Measurements from ENCODE around the gene BMPER. TPM values are rescaled to one million over a fixed set of nuclear protein-coding genes. Genes with fewer than 3 reads are reported as not detected.

BMPER gene
- total RNA-seq, 6 experiments from 2014 or later, result 9.4 to 13.5 (median 11.1) TPM

DNA sequence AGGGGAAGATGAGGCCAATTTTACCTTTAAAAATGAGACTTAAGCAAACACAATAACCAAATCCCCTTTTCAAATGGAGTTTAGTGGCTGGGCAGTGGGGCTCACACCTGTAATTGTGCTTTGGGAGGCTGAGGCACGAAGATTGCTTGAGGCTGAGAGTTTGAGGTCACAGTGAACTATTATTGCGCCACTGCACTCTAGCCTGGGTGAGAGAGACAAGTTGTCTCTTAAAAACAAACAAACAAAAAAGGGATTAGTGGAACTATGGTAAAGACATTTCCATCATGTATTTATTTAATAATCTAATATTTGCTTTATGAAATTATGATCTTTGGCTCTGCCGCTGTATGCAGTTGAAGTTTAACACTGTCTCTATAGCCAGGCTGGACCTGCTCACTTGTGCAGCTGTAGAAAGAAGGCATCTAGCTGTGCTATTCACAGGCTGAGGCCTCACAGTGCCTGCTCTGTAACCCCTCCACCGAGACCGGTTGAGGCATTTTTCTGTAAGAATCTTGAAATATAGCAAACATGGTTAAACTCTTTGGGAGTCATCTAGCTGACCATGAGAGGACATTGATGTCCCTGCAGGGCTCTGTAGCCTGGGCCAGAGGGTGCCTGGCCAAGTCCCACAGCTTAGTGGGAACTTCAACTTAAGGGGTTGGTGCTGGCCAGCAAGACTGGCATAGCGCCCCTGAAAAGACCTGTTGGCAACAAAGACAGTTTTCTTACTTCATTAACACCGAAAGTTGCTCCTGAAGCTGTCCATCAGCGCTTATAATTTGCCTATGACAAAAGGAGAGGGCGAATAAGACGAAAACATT, 131.8 kb downstream of the BMPER start:
- no peak overlapping the region for H3K4me3 Mint-ChIP-seq
- TF ChIP-seq, protein P1, sequence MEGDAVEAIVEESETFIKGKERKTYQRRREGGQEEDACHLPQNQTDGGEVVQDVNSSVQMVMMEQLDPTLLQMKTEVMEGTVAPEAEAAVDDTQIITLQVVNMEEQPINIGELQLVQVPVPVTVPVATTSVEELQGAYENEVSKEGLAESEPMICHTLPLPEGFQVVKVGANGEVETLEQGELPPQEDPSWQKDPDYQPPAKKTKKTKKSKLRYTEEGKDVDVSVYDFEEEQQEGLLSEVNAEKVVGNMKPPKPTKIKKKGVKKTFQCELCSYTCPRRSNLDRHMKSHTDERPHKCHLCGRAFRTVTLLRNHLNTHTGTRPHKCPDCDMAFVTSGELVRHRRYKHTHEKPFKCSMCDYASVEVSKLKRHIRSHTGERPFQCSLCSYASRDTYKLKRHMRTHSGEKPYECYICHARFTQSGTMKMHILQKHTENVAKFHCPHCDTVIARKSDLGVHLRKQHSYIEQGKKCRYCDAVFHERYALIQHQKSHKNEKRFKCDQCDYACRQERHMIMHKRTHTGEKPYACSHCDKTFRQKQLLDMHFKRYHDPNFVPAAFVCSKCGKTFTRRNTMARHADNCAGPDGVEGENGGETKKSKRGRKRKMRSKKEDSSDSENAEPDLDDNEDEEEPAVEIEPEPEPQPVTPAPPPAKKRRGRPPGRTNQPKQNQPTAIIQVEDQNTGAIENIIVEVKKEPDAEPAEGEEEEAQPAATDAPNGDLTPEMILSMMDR (IDR thresholded peaks at IDR 0.05), result no peak
- H3K4me1 Mint-ChIP-seq (ENCODE audit: low read depth), result peaks cover 57% of the 10 kb centered on the region
- peaks cover 23% of the 10 kb centered on the region for H3K36me3 Mint-ChIP-seq (ENCODE audit: low read depth)
- DNase-seq, result no peak
- H3K27ac Mint-ChIP-seq, result no peak overlapping the region
- no peaks in the 10 kb centered on the region for H3K9me3 Mint-ChIP-seq
- H3K27me3 Mint-ChIP-seq (ENCODE audit: insufficient read depth), result no peaks in the 10 kb centered on the region

DNA sequence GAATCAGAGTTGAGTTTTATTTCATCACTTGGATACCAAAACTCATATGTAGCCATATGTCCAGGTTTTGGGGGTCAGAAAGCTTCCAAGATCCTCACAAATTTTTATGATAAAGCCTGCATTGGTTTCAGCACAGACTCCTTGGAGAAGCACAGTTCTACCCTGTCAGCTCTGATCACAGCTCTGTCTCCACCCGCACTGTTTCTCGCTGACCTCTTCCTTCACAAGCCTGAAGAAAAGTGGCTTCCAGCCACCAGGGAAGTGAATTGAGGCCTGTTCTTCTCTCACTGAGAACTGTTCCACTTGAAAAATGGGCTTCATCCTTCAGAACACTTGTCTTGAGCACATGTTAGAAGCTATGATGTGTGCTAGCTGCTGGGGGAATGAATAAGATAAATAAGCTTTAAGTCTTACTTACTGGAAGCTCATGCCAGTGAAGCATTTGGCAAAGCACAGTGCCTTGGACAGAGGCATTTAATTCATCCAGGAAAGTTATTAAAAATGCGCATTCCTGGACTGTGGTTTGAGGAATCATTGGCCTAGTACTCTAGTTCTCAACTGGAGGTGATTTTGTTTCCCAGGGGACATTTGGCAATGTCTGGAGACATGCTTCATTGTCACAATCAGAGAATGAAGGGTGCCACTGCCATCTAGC, 133.6 kb downstream of the BMPER start:
- Mint-ChIP-seq H3K4me3 (no peak overlapping the region), H3K27me3 (ENCODE audit: insufficient read depth) (no peaks in the 10 kb centered on the region), H3K27ac (peak overlapping the region; percentile 32; the same call in 1 of the 2 replicates), H3K9me3 (no peaks in the 10 kb centered on the region), H3K4me1 (ENCODE audit: low read depth) (peaks cover 74% of the 10 kb centered on the region), H3K36me3 (ENCODE audit: low read depth) (peaks cover 9% of the 10 kb centered on the region)
- DNase-seq, result no peak
- TF ChIP-seq, protein P1 (IDR thresholded peaks at IDR 0.05), result no peak

DNA sequence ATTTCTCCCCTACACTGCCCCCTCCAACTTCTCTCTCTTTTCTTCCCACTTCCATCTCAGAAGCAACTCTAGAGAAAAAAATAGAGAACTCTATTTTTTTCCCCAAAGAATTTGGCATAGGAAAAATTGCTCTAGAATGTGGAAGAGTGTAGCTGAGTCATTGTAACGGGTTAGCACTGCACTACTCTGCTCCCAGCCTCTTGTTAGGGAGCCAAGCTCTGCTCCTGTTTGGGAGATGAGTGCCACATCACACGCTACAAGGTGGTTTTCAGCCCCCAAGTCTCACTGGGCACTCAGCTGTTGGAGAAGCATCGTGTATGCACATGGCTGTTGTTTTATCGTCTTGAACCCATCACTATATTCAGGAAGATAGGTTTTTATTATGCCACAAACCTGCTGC, 136.4 kb downstream of the BMPER start:
- H3K27ac Mint-ChIP-seq, result peak overlapping the region; percentile 94
- DNase-seq, result peak; percentile 35
- peaks cover 69% of the 10 kb centered on the region for H3K4me1 Mint-ChIP-seq (ENCODE audit: low read depth)
- H3K36me3 Mint-ChIP-seq (ENCODE audit: low read depth), result peaks cover 11% of the 10 kb centered on the region
- TF ChIP-seq, protein P1 (IDR thresholded peaks at IDR 0.05), result no peak
- H3K4me3 Mint-ChIP-seq, result 0 out of 2 replicates have a peak overlapping the region, but pooled peaks have one; percentile 16
- no peaks in the 10 kb centered on the region for H3K27me3 Mint-ChIP-seq (ENCODE audit: insufficient read depth)
- H3K9me3 Mint-ChIP-seq, result no peaks in the 10 kb centered on the region

DNA sequence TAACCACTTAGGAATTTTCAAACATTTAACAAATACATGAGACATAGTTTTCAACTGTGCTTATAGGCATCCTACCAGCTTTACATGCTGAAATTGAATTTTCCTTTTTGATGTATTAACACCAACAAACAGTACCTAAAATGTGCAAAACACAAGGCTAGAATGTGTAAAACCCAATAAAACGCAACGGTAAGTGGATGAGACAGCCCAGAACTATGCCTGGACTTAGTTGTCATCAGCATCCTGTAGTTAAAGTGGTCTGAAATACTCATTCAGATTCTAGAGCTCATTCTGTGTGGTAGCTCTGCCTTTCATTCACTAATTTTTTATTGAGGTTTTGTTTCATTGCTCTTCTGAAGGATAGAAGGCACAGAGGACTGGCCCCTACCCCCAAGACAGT, 137.1 kb downstream of the BMPER start:
- H3K4me1 Mint-ChIP-seq (ENCODE audit: low read depth), result peaks cover 68% of the 10 kb centered on the region
- no peaks in the 10 kb centered on the region for H3K9me3 Mint-ChIP-seq
- H3K4me3 Mint-ChIP-seq, result peak overlapping the region; percentile 72
- DNase-seq, result peak; percentile 65
- no peaks in the 10 kb centered on the region for H3K27me3 Mint-ChIP-seq (ENCODE audit: insufficient read depth)
- TF ChIP-seq, protein P1 (IDR thresholded peaks at IDR 0.05), result no peak
- peak overlapping the region; percentile 94 for H3K27ac Mint-ChIP-seq
- H3K36me3 Mint-ChIP-seq (ENCODE audit: low read depth), result peaks cover 11% of the 10 kb centered on the region

DNA sequence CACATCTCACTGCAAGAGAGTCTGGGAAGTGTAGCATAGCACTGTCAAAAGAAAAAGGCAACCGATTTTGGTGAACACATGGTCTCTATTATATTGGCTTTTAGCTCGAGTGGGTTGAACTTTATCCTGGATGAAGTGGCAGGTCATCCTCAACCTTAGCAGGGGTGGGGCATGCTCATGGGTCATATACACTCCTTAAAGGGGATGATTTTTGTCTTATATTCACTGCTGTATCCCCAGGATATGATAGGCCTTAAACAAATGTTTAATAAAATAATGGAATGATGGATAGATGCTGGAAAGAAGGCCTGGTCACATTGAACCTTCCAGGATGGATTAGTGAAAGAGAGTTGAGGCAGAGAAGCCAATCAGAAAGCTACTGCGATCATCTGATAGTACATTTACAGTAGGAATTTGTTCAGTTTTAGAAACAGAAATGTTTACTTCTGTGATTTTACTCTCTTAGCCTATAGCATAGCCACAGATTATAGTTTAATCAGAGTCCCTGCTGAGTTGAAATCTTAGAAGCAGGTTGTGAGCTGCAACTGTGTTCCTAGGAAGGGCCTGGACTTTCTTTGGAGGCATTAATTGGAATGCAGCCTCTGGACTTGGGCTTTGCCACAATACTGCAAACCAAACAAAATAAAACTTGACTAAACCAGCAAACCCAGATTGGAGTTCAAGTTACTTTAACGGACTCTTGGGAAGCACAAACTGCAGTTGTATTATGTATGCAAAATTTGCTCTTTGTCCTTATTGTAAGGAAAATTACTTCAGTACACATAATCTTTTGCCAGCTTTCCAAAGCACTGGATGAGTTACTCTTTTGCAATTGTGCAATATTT, 138.3 kb downstream of the BMPER start:
- peaks cover 11% of the 10 kb centered on the region for H3K36me3 Mint-ChIP-seq (ENCODE audit: low read depth)
- peak overlapping the region; percentile 72 for H3K4me3 Mint-ChIP-seq
- no peak for DNase-seq
- peaks cover 73% of the 10 kb centered on the region for H3K4me1 Mint-ChIP-seq (ENCODE audit: low read depth)
- no peaks in the 10 kb centered on the region for H3K9me3 Mint-ChIP-seq
- no peaks in the 10 kb centered on the region for H3K27me3 Mint-ChIP-seq (ENCODE audit: insufficient read depth)
- peak overlapping the region; percentile 94 for H3K27ac Mint-ChIP-seq
- TF ChIP-seq, protein P1 (IDR thresholded peaks at IDR 0.05), result no peak
